Right lung (tissue), 10 donors: ENCODE measurements around the gene SP140. TPM values are rescaled to one million over a fixed set of nuclear protein-coding genes. Genes with fewer than 3 reads are reported as not detected.

Experiments used
- DNase-seq, 2 donors: peaks; one replicate each; pipeline ENCODE4 v3.0.0-alpha.2; 2013
- long read RNA-seq, 8 donors: transcript quantifications; one replicate each; lab custom pipeline, GENCODE V29; 2026
- polyA plus RNA-seq, 5 donors: library from polyadenylated mRNA; unstranded; fragments of 120-200 nt; gene quantifications; one replicate each; pipeline versions ENCODE4 v1.2.1 to v1.2.3, GENCODE V29; 2013; ENCODE audit warnings: inconsistent platforms in 1 of 5, low replicate concordance in 1 of 5; ENCODE audit not compliant: insufficient read length in 5 of 5, insufficient read depth in 1 of 5

SP140 gene
- 1 to 10 TPM in 3 of 5 donors, under 1 TPM in 2; 0.74 to 2.6 (median 1.1) TPM for polyA plus RNA-seq
- long read RNA-seq, donor 1 = 0 reads
- long read RNA-seq, donor 2 = 0 reads
- long read RNA-seq, donor 3 = 0 reads
- long read RNA-seq, donor 4, partial matches to known transcripts = 5 of 5 reads
- long read RNA-seq, donor 4, other reads (novel, unspliced or antisense) = 0 of 5 reads
- long read RNA-seq, donor 5 = 0 reads
- long read RNA-seq, donor 6, partial matches to known transcripts = 11 of 11 reads
- long read RNA-seq, donor 6, other reads (novel, unspliced or antisense) = 0 of 11 reads
- long read RNA-seq, donor 7, partial matches to known transcripts = 16 of 16 reads
- long read RNA-seq, donor 7, other reads (novel, unspliced or antisense) = 0 of 16 reads
- long read RNA-seq, donor 8 = 0 reads

- DNase-seq = no peak
These were observed at the start of gene SP140 for GRCh38 chr2:230225486-230225885. SP140 (plus strand) TSS chr2:230225736; CDS start chr2:230225845, 109 bp downstream.

GRCh38 chr2:230176996-230177395, 48.5 kb upstream of the SP140 start:
- no peak for DNase-seq

GRCh38 chr2:230178546-230179485, 46.7 kb upstream of the SP140 start:
- no peak for DNase-seq

GRCh38 chr2:230179907-230180306, 45.6 kb upstream of the SP140 start:
- DNase-seq = no peak

- no peak for DNase-seq
These were observed 44.3 kb upstream of the SP140 start for GRCh38 chr2:230181195-230181594.

GRCh38 chr2:230184727-230185578, 40.6 kb upstream of the SP140 start:
- no peak for DNase-seq

- DNase-seq = no peak
These were observed 23.0 kb upstream of the SP140 start for GRCh38 chr2:230202430-230203109.

GRCh38 chr2:230203110-230203676, 22.3 kb upstream of the SP140 start:
- DNase-seq = no peak

GRCh38 chr2:230205034-230205433, 20.5 kb upstream of the SP140 start:
- no peak for DNase-seq

GRCh38 chr2:230205721-230206120, 19.8 kb upstream of the SP140 start:
- no peak for DNase-seq

- no peak for DNase-seq
These were observed 17.0 kb upstream of the SP140 start for GRCh38 chr2:230208576-230208975.

GRCh38 chr2:230209422-230210051, 16.0 kb upstream of the SP140 start:
- no peak for DNase-seq

GRCh38 chr2:230216489-230216888, 9.0 kb upstream of the SP140 start:
- DNase-seq = no peak

- no peak for DNase-seq
These were observed 8.1 kb upstream of the SP140 start for GRCh38 chr2:230217424-230217823.

- DNase-seq = no peak
These were observed 7.1 kb upstream of the SP140 start for GRCh38 chr2:230218421-230218820.

GRCh38 chr2:230219419-230220331, 5.9 kb upstream of the SP140 start, which contains the start of gene SP110:
SP110 (minus strand) TSS chr2:230219984; CDS start chr2:230216927, 3,057 bp downstream.
- DNase-seq = peak; percentile 84 to 88

- DNase-seq = no peak
These were observed 5.1 kb upstream of the SP140 start for GRCh38 chr2:230220347-230220969.

GRCh38 chr2:230221493-230221892, 4.0 kb upstream of the SP140 start:
- DNase-seq = no peak
